HG02623 (cell line): ENCODE results near the gene NRARP.

ENCODE experiments used
- ATAC-seq: cut with Tn5 transposase; IDR thresholded peaks from one replicate; pipeline ENCODE4 v1.9.1; 2021; ENCODE audit warnings: moderate library complexity; ENCODE audit not compliant: unreplicated experiment

NRARP gene

GRCh38 chr9:137311171-137311985 lies 9.3 kb upstream of the NRARP start:
- ATAC-seq: no peak

GRCh38 chr9:137310189-137311052 lies 8.3 kb upstream of the NRARP start:
- no peak for ATAC-seq

GRCh38 chr9:137309368-137310188 lies 7.5 kb upstream of the NRARP start:
- no peak for ATAC-seq

- ATAC-seq: no peak
Measured at GRCh38 chr9:137308057-137308619, 6.1 kb upstream of the NRARP start.

GRCh38 chr9:137307255-137308056 lies 5.4 kb upstream of the NRARP start:
- no peak for ATAC-seq

GRCh38 chr9:137306850-137307254 lies 4.8 kb upstream of the NRARP start:
- no peak for ATAC-seq

- ATAC-seq: no peak
Measured at GRCh38 chr9:137306066-137306849, 4.2 kb upstream of the NRARP start.

GRCh38 chr9:137305798-137306065 lies 3.7 kb upstream of the NRARP start:
- ATAC-seq: no peak

GRCh38 chr9:137305060-137305797 lies 3.2 kb upstream of the NRARP start:
- ATAC-seq: no peak

GRCh38 chr9:137304383-137305059 lies 2.5 kb upstream of the NRARP start:
- no peak for ATAC-seq

- ATAC-seq: no peak
Measured at GRCh38 chr9:137303893-137304382, 1.9 kb upstream of the NRARP start.

- ATAC-seq: no peak
Measured at GRCh38 chr9:137303151-137303892, 1.3 kb upstream of the NRARP start.

- ATAC-seq: peak; percentile 41
Measured at GRCh38 chr9:137302449-137303150, 529 bp upstream of the NRARP start.

- no peak for ATAC-seq
Measured at GRCh38 chr9:137301081-137301947, 757 bp downstream of the NRARP start.

- no peak for ATAC-seq
Measured at GRCh38 chr9:137300567-137301080, 1.4 kb downstream of the NRARP start.

- no peak for ATAC-seq
Measured at GRCh38 chr9:137299938-137300337, 2.1 kb downstream of the NRARP start.
